Sigmoid colon (tissue), 7 donors: ENCODE measurements around the gene ZNF157. TPM values are rescaled to one million over a fixed set of nuclear protein-coding genes. Genes with fewer than 3 reads are reported as not detected.
"Not testable (repeated sequence)": the region's sequence is repeated elsewhere in the genome, so short reads cannot be mapped to it uniquely, and the experiment has no call there.

Experiments used
- DNase-seq: peaks from one replicate; pipeline ENCODE4 v3.0.0-alpha.2; 2019
- H3K27ac ChIP-seq, 4 donors: fragments of 200-600 bp; sonication (generic); one replicate each; pipeline ENCODE4 v1.5.1; 2016 to 2019; ENCODE audit warnings: mild to moderate bottlenecking in 1 of 4
- H3K27me3 ChIP-seq, 3 donors: fragments of 200-600 bp; sonication (generic); one replicate each; pipeline ENCODE4 v1.5.1; 2019; ENCODE audit warnings: mild to moderate bottlenecking in 1 of 3
- H3K36me3 ChIP-seq, 4 donors: fragments of 200-600 bp; sonication (generic); one replicate each; pipeline ENCODE4 v1.5.1; 2016 to 2019
- H3K4me1 ChIP-seq, 4 donors: fragments of 200-600 bp; sonication (generic); one replicate each; pipeline ENCODE4 v1.5.1; 2017 to 2019
- H3K4me3 ChIP-seq, 4 donors: fragments of 200-600 bp; sonication (generic); one replicate each; pipeline ENCODE4 v1.5.1; 2017 to 2019; ENCODE audit warnings: mild to moderate bottlenecking in 2 of 4, moderate library complexity in 1 of 4
- H3K9me3 ChIP-seq, 4 donors: fragments of 200-600 bp in 3 of 4; sonication (generic) in 3 of 4; one replicate each; pipeline versions ENCODE4 v1.5.1 to v1.6.1; 2013 to 2019
- EP300 ChIP-seq, 4 donors: sonication (generic); formaldehyde crosslinking; IDR thresholded peaks; one replicate each; pipeline ENCODE4 v1.6.1; 2017; ENCODE audit warnings: antibody characterized with exemption in 4 of 4
- POLR2A ChIP-seq, 2 donors: fragments of 450-650 bp; IDR thresholded peaks; one replicate each; pipeline ENCODE4 v1.6.1; 2016; ENCODE audit warnings: antibody characterized with exemption in 2 of 2, mild to moderate bottlenecking in 2 of 2, moderate library complexity in 2 of 2
- POLR2AphosphoS5 ChIP-seq, 4 donors: sonication (generic); formaldehyde crosslinking; IDR thresholded peaks; one replicate each; pipeline ENCODE4 v1.6.1; 2017; ENCODE audit warnings: antibody characterized with exemption in 4 of 4
- WGBS, 2 donors: extraction: QIAGEN DNeasy Blood & Tissue Kit; methylation state at CpG; one replicate each; pipeline ENCODE4 v1.1.7; 2013; 5-methylcytosine and 5-hydroxymethylcytosine counted together
- intact Hi-C: fragments of 100-400 bp; cut with DNase I; formaldehyde crosslinking; loops from one replicate; pipeline ENCODE4 v1.15.1; 2023
- polyA plus RNA-seq, 3 donors: library from polyadenylated mRNA; stranded (reverse); fragments of 200-250 nt; gene quantifications; one replicate each; pipeline ENCODE4 v1.2.3, GENCODE V29; 2013
- total RNA-seq, 4 donors: library from RNA; depleted of rRNA; stranded (reverse); fragments of >200 nt; gene quantifications; one replicate each; pipeline ENCODE4 v1.1.0, GENCODE V29; 2016
- TF ChIP-seq, protein P1 (sequence below), 4 experiments: fragments of 450-650 bp in 3 of 4; fragments of 200-600 bp in 1 of 4; IDR thresholded peaks; one replicate each; pipeline ENCODE4 v1.5.1; 2016 to 2019; ENCODE audit warnings: antibody characterized with exemption in 4 of 4, mild to moderate bottlenecking in 3 of 4, moderate library complexity in 2 of 4
- donor health status: healthy with polysubstance abuse.
- donor health status: Bipolar disorder and iron deficiency.
- donor health status: healthy.

ZNF157 gene
- total RNA-seq = under 1 TPM in 3 of 4 donors, not detected in 1; 0.27 to 0.71 (median 0.49) TPM
- under 1 TPM in 1 of 3 donors, not detected in 2; 0.15 TPM for polyA plus RNA-seq

DNA sequence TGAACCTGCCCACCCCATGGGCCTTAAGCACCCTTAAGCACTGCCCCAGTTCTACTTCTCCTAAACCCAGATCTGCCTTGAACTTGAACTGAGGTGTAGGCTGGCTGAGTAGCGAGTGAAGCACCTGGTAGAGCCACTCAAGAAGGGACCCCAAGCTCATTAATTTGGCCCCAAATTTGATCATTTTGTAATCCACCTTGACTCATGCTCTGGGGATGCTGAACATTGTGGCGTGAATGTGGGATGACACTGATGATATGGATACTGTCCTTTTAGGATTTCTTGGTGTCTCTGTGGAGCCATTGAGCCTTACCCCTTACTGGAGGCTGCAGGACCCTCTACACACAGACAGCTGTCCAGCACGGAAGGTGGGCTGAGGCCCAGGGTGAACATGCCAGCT, at the start of gene ZNF157:
Gene ZNF157 (plus strand): TSS at position 301 of the 400 bp plus-strand sequence. CDS start 91 bp downstream, at position 392.
- 92 to 97% methylated on average over 3 of the region's 3 CpGs for WGBS, 2 donors
- intact Hi-C loops = no loop called here
- no peaks in the 10 kb centered on the region for H3K36me3 ChIP-seq
- H3K9me3 ChIP-seq = no peaks in the 10 kb centered on the region
- TF ChIP-seq POLR2AphosphoS5 (IDR thresholded peaks at IDR 0.05) (no peak), EP300 (IDR thresholded peaks at IDR 0.05) (no peak), POLR2A (IDR thresholded peaks at IDR 0.05) (no peak)
- TF ChIP-seq, protein P1, sequence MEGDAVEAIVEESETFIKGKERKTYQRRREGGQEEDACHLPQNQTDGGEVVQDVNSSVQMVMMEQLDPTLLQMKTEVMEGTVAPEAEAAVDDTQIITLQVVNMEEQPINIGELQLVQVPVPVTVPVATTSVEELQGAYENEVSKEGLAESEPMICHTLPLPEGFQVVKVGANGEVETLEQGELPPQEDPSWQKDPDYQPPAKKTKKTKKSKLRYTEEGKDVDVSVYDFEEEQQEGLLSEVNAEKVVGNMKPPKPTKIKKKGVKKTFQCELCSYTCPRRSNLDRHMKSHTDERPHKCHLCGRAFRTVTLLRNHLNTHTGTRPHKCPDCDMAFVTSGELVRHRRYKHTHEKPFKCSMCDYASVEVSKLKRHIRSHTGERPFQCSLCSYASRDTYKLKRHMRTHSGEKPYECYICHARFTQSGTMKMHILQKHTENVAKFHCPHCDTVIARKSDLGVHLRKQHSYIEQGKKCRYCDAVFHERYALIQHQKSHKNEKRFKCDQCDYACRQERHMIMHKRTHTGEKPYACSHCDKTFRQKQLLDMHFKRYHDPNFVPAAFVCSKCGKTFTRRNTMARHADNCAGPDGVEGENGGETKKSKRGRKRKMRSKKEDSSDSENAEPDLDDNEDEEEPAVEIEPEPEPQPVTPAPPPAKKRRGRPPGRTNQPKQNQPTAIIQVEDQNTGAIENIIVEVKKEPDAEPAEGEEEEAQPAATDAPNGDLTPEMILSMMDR (IDR thresholded peaks at IDR 0.05) = no peak
- H3K27ac ChIP-seq = no peak within 1 kb of the TSS
- no peaks in the 10 kb centered on the region for H3K27me3 ChIP-seq
- H3K4me1 ChIP-seq = no peaks in the 10 kb centered on the region
- no peak within 1 kb of the TSS for H3K4me3 ChIP-seq
- no peak for DNase-seq

DNA sequence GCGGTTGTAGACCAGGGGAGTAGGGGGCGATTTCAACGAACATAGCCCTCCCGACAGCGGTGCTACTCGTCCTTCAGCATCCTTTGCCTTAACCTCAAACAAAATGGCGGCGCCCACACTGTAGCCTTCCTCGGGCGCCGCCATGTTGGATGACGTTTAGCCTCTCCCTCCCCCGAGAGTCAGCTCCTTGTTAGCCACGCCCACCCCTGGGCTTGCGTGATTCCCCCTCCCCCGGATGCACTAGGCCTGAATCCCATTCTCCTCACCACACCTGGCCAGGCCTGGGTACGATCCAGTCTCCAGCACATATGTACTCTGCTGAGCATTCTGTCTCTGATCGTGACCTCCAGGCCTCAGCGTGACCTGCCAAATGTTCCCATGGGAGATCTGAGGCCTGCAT, 49.0 kb upstream of the ZNF157 start:
- 73 to 79% methylated on average over 19 of the region's 19 CpGs for WGBS, 2 donors
- no peaks in the 10 kb centered on the region for H3K27me3 ChIP-seq
- no peak overlapping the region for H3K27ac ChIP-seq
- peak; percentile 88 for DNase-seq
- H3K4me1 ChIP-seq = no peaks in the 10 kb centered on the region
- H3K36me3 ChIP-seq = no peaks in the 10 kb centered on the region
- H3K9me3 ChIP-seq = no peaks in the 10 kb centered on the region
- TF ChIP-seq, protein P1 (IDR thresholded peaks at IDR 0.05) = no peak
- no peak for TF ChIP-seq POLR2A (IDR thresholded peaks at IDR 0.05)
- TF ChIP-seq EP300 (IDR thresholded peaks at IDR 0.05) = no peak
- no peak for TF ChIP-seq POLR2AphosphoS5 (IDR thresholded peaks at IDR 0.05)
- no peak overlapping the region for H3K4me3 ChIP-seq
- intact Hi-C loops = no loop called here

DNA sequence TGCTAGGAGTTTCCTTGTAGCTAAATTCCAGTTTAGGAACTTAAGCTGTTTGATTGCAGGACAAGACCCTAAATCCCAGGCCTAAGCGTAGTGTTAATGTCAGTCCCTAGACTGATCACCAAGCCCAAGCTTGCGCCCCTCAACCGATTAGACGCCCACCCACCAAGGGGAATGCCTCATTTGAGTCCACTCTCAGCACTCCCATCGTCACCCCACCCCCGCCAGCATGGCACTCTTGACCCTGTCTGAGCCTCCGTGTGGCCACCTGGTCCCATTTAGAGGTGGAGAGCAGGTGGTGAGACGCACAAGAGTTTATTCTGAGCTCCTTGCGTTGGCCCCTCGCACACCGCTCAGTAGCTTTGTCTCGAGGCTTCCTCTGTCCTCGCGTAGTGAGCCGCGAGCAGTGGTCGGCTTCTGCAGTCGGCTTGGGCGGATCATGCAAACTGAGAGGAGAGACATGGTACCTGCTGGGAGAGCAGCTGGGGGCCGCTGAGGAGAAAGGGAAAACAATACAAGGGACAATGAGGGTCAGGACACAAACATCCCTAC, 48.5 kb upstream of the ZNF157 start:
- WGBS, 2 donors = 91% methylated on average over 20 of the region's 20 CpGs

DNA sequence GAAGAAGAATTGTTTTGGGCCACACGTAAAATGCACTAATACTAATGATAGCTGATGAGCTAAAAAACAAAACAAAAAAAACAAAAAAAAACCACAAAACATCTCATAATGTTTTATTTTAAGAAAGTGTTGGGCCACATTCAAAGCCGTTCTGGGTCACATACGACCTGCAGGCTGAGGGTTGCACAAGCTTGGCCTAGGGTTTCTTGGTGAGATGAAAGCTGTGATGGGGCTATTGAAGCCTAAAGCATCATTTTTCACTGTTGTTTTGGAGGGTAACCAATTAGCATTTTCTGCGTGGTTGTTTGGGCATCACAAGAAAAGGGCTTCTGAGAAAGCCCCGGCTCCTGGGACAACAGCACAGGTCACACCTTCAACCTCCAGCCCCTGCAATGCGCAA, 42.5 kb upstream of the ZNF157 start:
- TF ChIP-seq EP300 (IDR thresholded peaks at IDR 0.05) (no peak), POLR2AphosphoS5 (IDR thresholded peaks at IDR 0.05) (no peak), POLR2A (IDR thresholded peaks at IDR 0.05) (no peak)
- TF ChIP-seq, protein P1 (IDR thresholded peaks at IDR 0.05) = no peak
- no peak for DNase-seq
- no peaks in the 10 kb centered on the region for H3K9me3 ChIP-seq
- 80 to 85% methylated on average over 6 of the region's 6 CpGs for WGBS, 2 donors
- no peaks in the 10 kb centered on the region for H3K4me1 ChIP-seq
- H3K27me3 ChIP-seq = no peaks in the 10 kb centered on the region
- intact Hi-C loops = no loop called here
- no peaks in the 10 kb centered on the region for H3K36me3 ChIP-seq
- H3K27ac ChIP-seq = no peak overlapping the region
- H3K4me3 ChIP-seq = no peak overlapping the region

More for the DNA sequence above, 48.5 kb upstream of the ZNF157 start:
- TF ChIP-seq POLR2AphosphoS5 (IDR thresholded peaks at IDR 0.05) = no peak
- no peak for TF ChIP-seq EP300 (IDR thresholded peaks at IDR 0.05)
- TF ChIP-seq, protein P1 (IDR thresholded peaks at IDR 0.05) = no peak
- TF ChIP-seq POLR2A (IDR thresholded peaks at IDR 0.05) = no peak
- Histone ChIP-seq H3K36me3 (no peaks in the 10 kb centered on the region), H3K4me3 (no peak overlapping the region), H3K27me3 (no peaks in the 10 kb centered on the region), H3K4me1 (no peaks in the 10 kb centered on the region), H3K27ac (no peak overlapping the region), H3K9me3 (no peaks in the 10 kb centered on the region)
- intact Hi-C loops = no loop called here
- DNase-seq = peak; percentile 36

DNA sequence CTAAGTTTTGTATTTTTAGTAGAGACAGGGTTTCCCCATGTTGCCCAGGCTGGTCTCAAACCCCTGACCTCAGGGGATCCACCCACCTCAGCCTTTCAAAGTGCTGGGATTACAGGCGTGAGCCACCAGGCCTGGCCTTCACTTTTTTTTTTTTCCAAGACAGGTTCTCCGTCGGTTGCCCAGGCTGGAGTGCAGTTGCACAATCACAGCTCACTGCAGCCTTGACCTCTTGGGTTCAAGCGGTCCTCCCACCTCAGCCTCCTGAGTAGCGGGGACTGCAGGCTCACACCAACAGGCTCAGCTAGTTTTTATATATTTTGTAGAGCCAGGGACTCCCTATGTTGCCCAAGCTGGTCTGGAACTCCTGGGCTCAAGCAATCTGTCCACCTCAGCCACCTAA, 37.6 kb upstream of the ZNF157 start:
- H3K27ac ChIP-seq, H3K36me3 ChIP-seq, H3K27me3 ChIP-seq, H3K4me1 ChIP-seq, intact Hi-C loops, DNase-seq, H3K9me3 ChIP-seq, H3K4me3 ChIP-seq: not testable (repeated sequence)
- 81 to 82% methylated on average over 5 of the region's 5 CpGs for WGBS, 2 donors
